HepG2 (cell line): Measurements from ENCODE around the gene EYA2.

Experiments used
- ATF2 ChIP-seq: sonication (generic); formaldehyde crosslinking; IDR thresholded peaks from 2 replicates; pipeline ENCODE4 v1.4.0; 2020; ENCODE audit warnings: missing genetic modification reagents
- BRD4 ChIP-seq: sonication (generic); formaldehyde crosslinking; IDR thresholded peaks from 2 replicates; pipeline ENCODE4 v1.4.0; 2020; ENCODE audit warnings: missing genetic modification reagents
- EP300 ChIP-seq, 3 experiments: sonication (generic) in 1 of 3; formaldehyde crosslinking in 1 of 3; IDR thresholded peaks; 2 replicates each; pipeline versions ENCODE4 v1.5.1 to v1.6.1; 2011 to 2020; ENCODE audit warnings: low read depth in 2 of 3, low read length in 2 of 3, borderline replicate concordance in 1 of 3, improper control_type of control experiment in 1 of 3, mild to moderate bottlenecking in 1 of 3, missing genetic modification reagents in 1 of 3, moderate library complexity in 1 of 3
- HMGXB4 ChIP-seq, 2 experiments: sonication (generic) in 1 of 2; formaldehyde crosslinking in 1 of 2; IDR thresholded peaks; 2 replicates each; pipeline versions ENCODE4 v1.4.0 to v1.6.1; 2018 to 2020; ENCODE audit warnings: missing genetic modification reagents in 2 of 2, borderline replicate concordance in 1 of 2, low read depth in 1 of 2, mild to moderate bottlenecking in 1 of 2, missing biosample characterization in 1 of 2
- MXD3 ChIP-seq: IDR thresholded peaks from 2 replicates; pipeline ENCODE4 v1.6.1; 2016; ENCODE audit warnings: mild to moderate bottlenecking, missing biosample characterization, missing genetic modification reagents
- PRMT3 ChIP-seq: sonication (generic); formaldehyde crosslinking; IDR thresholded peaks from 2 replicates; pipeline ENCODE4 v1.8.1; 2022; ENCODE audit warnings: low read depth, mild to moderate bottlenecking, moderate library complexity, missing genetic modification reagents, borderline replicate concordance
- PRPF4 ChIP-seq: fragments of 200-400 bp; formaldehyde crosslinking; IDR thresholded peaks from 2 replicates; pipeline ENCODE4 v1.6.1; 2016; ENCODE audit warnings: low read length, low read depth; ENCODE audit not compliant: poor library complexity, severe bottlenecking
- STAG1 ChIP-seq: sonication (generic); formaldehyde crosslinking; IDR thresholded peaks from 2 replicates; pipeline ENCODE4 v1.4.0; 2020; ENCODE audit warnings: missing genetic modification reagents
- ZNF7 ChIP-seq: IDR thresholded peaks from 2 replicates; pipeline ENCODE4 v1.6.1; 2016; ENCODE audit warnings: missing biosample characterization, missing genetic modification reagents
- TF ChIP-seq, protein P1 (sequence below): sonication (generic); formaldehyde crosslinking; IDR thresholded peaks from 2 replicates; pipeline ENCODE4 v1.5.0; 2020; ENCODE audit warnings: mild to moderate bottlenecking, missing genetic modification reagents, moderate library complexity

- TF ChIP-seq ATF2 (CRISPR knock-in tag) (no peak), BRD4 (no peak), PRMT3 (CRISPR knock-in tag) (no peak), PRPF4 (no peak), ZNF7 (no peak), EP300 (IDR thresholded peaks at IDR 0.05; ENCODE audit: low read depth in 2 of 2, low read length in 2 of 2) (no peak), EP300 (CRISPR knock-in tag; IDR thresholded peaks at IDR 0.05; ENCODE audit: borderline replicate concordance) (no peak), MXD3 (CRISPR knock-in tag) (no peak), HMGXB4 (CRISPR knock-in tag; IDR thresholded peaks at IDR 0.05; ENCODE audit: borderline replicate concordance in 1 of 2, low read depth in 1 of 2) (no peak), STAG1 (CRISPR knock-in tag) (no peak)
- TF ChIP-seq, protein P1, sequence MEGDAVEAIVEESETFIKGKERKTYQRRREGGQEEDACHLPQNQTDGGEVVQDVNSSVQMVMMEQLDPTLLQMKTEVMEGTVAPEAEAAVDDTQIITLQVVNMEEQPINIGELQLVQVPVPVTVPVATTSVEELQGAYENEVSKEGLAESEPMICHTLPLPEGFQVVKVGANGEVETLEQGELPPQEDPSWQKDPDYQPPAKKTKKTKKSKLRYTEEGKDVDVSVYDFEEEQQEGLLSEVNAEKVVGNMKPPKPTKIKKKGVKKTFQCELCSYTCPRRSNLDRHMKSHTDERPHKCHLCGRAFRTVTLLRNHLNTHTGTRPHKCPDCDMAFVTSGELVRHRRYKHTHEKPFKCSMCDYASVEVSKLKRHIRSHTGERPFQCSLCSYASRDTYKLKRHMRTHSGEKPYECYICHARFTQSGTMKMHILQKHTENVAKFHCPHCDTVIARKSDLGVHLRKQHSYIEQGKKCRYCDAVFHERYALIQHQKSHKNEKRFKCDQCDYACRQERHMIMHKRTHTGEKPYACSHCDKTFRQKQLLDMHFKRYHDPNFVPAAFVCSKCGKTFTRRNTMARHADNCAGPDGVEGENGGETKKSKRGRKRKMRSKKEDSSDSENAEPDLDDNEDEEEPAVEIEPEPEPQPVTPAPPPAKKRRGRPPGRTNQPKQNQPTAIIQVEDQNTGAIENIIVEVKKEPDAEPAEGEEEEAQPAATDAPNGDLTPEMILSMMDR (CRISPR knock-in tag): no peak
Measured at GRCh38 chr20:47148059-47148458, 253.4 kb downstream of the EYA2 start.
